OCI-LY3 (cell line): ENCODE results near the gene PDE3A.

Source experiments
- CTCF ChIP-seq: fragments of 200-600, 300-600 bp; sonication (generic); IDR thresholded peaks from 2 replicates; pipeline ENCODE4 v1.5.1; 2014; ENCODE audit warnings: antibody characterized with exemption, low read length, low read depth
- EZH2phosphoT487 ChIP-seq: fragments of 200-600 bp; shearing (Covaris generic); IDR thresholded peaks from 2 replicates; pipeline ENCODE4 v1.6.1; 2018; ENCODE audit warnings: antibody characterized with exemption, mixed run types, low read depth

DNA sequence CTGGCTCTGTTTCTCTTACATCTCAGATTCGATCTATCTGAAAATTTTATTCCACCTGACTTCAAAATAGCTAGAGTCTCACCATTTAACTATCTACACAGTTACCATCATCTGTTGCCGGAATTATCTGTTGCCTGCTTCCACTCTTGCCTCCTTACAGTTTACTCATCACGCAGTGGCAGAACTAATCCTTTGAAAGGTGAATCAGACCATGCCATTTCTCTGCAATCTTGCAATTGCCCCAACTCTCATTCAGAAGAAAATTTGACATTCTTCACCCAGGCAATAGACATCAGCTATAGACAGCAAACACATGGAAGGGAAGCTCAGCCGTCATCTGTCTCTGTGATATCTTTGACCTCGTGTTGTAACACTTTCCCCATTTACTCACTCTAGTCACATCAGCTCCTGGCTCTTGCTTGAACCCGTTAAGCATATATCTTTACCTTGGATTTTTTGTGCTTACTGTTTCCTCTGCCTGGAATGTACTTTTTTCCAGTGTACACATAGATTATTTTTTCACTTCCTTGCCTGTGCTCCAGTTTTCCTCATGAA is 85.5 kb downstream of the PDE3A start:
- TF ChIP-seq CTCF (no peak), EZH2phosphoT487 (no peak)
